ENCODE results near the gene KLF2. TPM values are rescaled to one million over a fixed set of nuclear protein-coding genes. Genes with fewer than 3 reads are reported as not detected.
A peak's percentile ranks its signal among the peaks of the same experiment; 100 is the strongest.

Gene KLF2
- total RNA-seq, 2 donors from 2014 or later: 13.2 to 42.2 TPM

- TF ChIP-seq CTCF (IDR thresholded peaks at IDR 0.05) (no peak), POLR2A (IDR thresholded peaks at IDR 0.05) (no peak)
- Histone ChIP-seq H3K36me3 (replicated peaks in 1 of 2; ENCODE audit: insufficient read depth in 1 of 2, low read depth in 2 of 2) (no peaks in the 10 kb centered on the region), H3K27ac (no peak overlapping the region), H3K9me3 (no peaks in the 10 kb centered on the region), H3K4me1 (no peaks in the 10 kb centered on the region), H3K27me3 (no peaks in the 10 kb centered on the region), H3K4me3 (no peak overlapping the region)
- intact Hi-C loops (cut with DNase I): no loop called here
- WGBS, 2 donors: 71 to 82% methylated on average over 12 to 21 of the region's 21 CpGs
- DNase-seq (no peak), ATAC-seq (no peak)
Measured at GRCh38 chr19:16306728-16307402, 17.8 kb upstream of the KLF2 start.

GRCh38 chr19:16308081-16308480, 16.5 kb upstream of the KLF2 start:
- WGBS, 2 donors: 89 to 91% methylated on average over 5 of the region's 5 CpGs
- no peak overlapping the region for H3K4me3 ChIP-seq
- no peaks in the 10 kb centered on the region for H3K27me3 ChIP-seq
- TF ChIP-seq POLR2A (IDR thresholded peaks at IDR 0.05) (no peak), CTCF (IDR thresholded peaks at IDR 0.05) (no peak)
- ATAC-seq (no peak), DNase-seq (no peak)
- no peak overlapping the region for H3K27ac ChIP-seq
- intact Hi-C loops (cut with DNase I): no loop called here
- no peaks in the 10 kb centered on the region for H3K9me3 ChIP-seq
- no peaks in the 10 kb centered on the region for H3K36me3 ChIP-seq (replicated peaks in 1 of 2; ENCODE audit: insufficient read depth in 1 of 2, low read depth in 2 of 2)
- H3K4me1 ChIP-seq: no peaks in the 10 kb centered on the region

GRCh38 chr19:16309643-16310042, 15.0 kb upstream of the KLF2 start:
- Histone ChIP-seq H3K4me1 (no peaks in the 10 kb centered on the region), H3K27ac (no peak overlapping the region), H3K9me3 (no peaks in the 10 kb centered on the region), H3K36me3 (replicated peaks in 1 of 2; ENCODE audit: insufficient read depth in 1 of 2, low read depth in 2 of 2) (no peaks in the 10 kb centered on the region), H3K4me3 (no peak overlapping the region), H3K27me3 (no peaks in the 10 kb centered on the region)
- intact Hi-C loops (cut with DNase I): no loop called here
- ATAC-seq: no peak
- TF ChIP-seq CTCF (IDR thresholded peaks at IDR 0.05) (no peak), POLR2A (IDR thresholded peaks at IDR 0.05) (no peak)
- DNase-seq: no peak
- WGBS, 2 donors: 17 to 85% methylated on average over 3 of the region's 3 CpGs

GRCh38 chr19:16315825-16316505, 8.7 kb upstream of the KLF2 start:
- DNase-seq (peak in 3 of 4 donors; percentile 25 to 68 (median 33)), ATAC-seq (peak; percentile 54)
- WGBS, 2 donors: 63% methylated on average over 10 to 13 of the region's 13 CpGs
- H3K36me3 ChIP-seq (replicated peaks in 1 of 2; ENCODE audit: insufficient read depth in 1 of 2, low read depth in 2 of 2): no peaks in the 10 kb centered on the region
- H3K4me3 ChIP-seq: no peak overlapping the region
- H3K9me3 ChIP-seq: no peaks in the 10 kb centered on the region
- no peaks in the 10 kb centered on the region for H3K4me1 ChIP-seq
- H3K27me3 ChIP-seq: no peaks in the 10 kb centered on the region
- intact Hi-C loops (cut with DNase I): no loop called here
- TF ChIP-seq CTCF (IDR thresholded peaks at IDR 0.05) (no peak), POLR2A (IDR thresholded peaks at IDR 0.05) (no peak)
- H3K27ac ChIP-seq: peak overlapping the region in 2 of 4 donors; percentile 32 to 42

Measured in body of pancreas (tissue), 4 donors.